Common myeloid progenitor, CD34-positive (primary cell): ENCODE measurements around the gene ZNF737. TPM values are rescaled to one million over a fixed set of nuclear protein-coding genes. Genes with fewer than 3 reads are reported as not detected.
"Not testable (repeated sequence)": the region's sequence is repeated elsewhere in the genome, so short reads cannot be mapped to it uniquely, and the experiment has no call there.

Source experiments
- CTCF ChIA-PET: fragments of 350-600 bp; sonication (Branson Sonifier 250); formaldehyde crosslinking; loops from one replicate; lab custom pipeline; 2021; ENCODE audit warnings: antibody characterized with exemption; lab: Charles Lee
- POLR2A ChIA-PET: fragments of 350-600 bp; sonication (Branson Sonifier 250); formaldehyde crosslinking; loops from one replicate; lab custom pipeline; 2021; ENCODE audit warnings: antibody characterized with exemption; lab: Charles Lee
- DNase-seq, 3 donors: peaks; one replicate each; pipeline versions ENCODE4 v3.0.0 to v3.0.0-alpha.2; 2013
- H3K27ac ChIP-seq, 2 experiments: 1 replicate in 1 of 2; 2 replicates in 1 of 2; pipeline ENCODE4 v1.7.0; 2013; ENCODE audit warnings: inconsistent platforms in 2 of 2, low read length in 2 of 2, mild to moderate bottlenecking in 2 of 2, low read depth in 1 of 2, moderate library complexity in 1 of 2; ENCODE audit not compliant: severe bottlenecking in 2 of 2, insufficient read depth in 1 of 2, poor library complexity in 1 of 2
- H3K27me3 ChIP-seq, 5 experiments: replicated peaks in 2 of 5; 1 replicate in 3 of 5; 2 replicates in 2 of 5; pipeline versions ENCODE4 v1.6.1 to v1.7.0; 2013; ENCODE audit warnings: low read length in 4 of 5, mild to moderate bottlenecking in 2 of 5, moderate library complexity in 2 of 5, inconsistent platforms in 1 of 5; ENCODE audit not compliant: insufficient read depth in 5 of 5, control insufficient read depth in 4 of 5
- H3K36me3 ChIP-seq, 4 experiments: 1 replicate in 2 of 4; 2 replicates in 2 of 4; pipeline versions ENCODE4 v1.6.1 to v1.7.0; 2013; ENCODE audit warnings: low read length in 3 of 4, control low read depth in 1 of 4, mild to moderate bottlenecking in 1 of 4; ENCODE audit not compliant: control insufficient read depth in 4 of 4, insufficient read depth in 4 of 4
- H3K4me1 ChIP-seq, 4 experiments: 1 replicate in 3 of 4; 2 replicates in 1 of 4; pipeline versions ENCODE4 v1.6.1 to v1.7.1; 2013; ENCODE audit warnings: low read length in 3 of 4, mild to moderate bottlenecking in 3 of 4, control low read depth in 1 of 4, inconsistent platforms in 1 of 4, moderate library complexity in 1 of 4; ENCODE audit not compliant: control insufficient read depth in 4 of 4, insufficient read depth in 4 of 4; ENCODE audit errors: control extremely low read depth in 1 of 4
- H3K4me3 ChIP-seq, 7 experiments: 1 replicate in 4 of 7; 2 replicates in 3 of 7; pipeline versions ENCODE4 v1.5.1 to v1.7.0; 2013; ENCODE audit warnings: mild to moderate bottlenecking in 7 of 7, low read length in 6 of 7, moderate library complexity in 6 of 7, inconsistent platforms in 2 of 7, low read depth in 2 of 7, control low read depth in 1 of 7; ENCODE audit not compliant: insufficient read depth in 4 of 7, control insufficient read depth in 1 of 7; ENCODE audit errors: extremely low read depth in 1 of 7
- H3K9me3 ChIP-seq, 5 experiments: 1 replicate in 4 of 5; 2 replicates in 1 of 5; pipeline versions ENCODE4 v1.6.1 to v1.7.1; 2013; ENCODE audit warnings: low read length in 4 of 5, mild to moderate bottlenecking in 2 of 5, inconsistent platforms in 1 of 5, low read depth in 1 of 5, moderate library complexity in 1 of 5; ENCODE audit not compliant: control insufficient read depth in 4 of 5, insufficient read depth in 2 of 5; ENCODE audit errors: control extremely low read depth in 1 of 5
- WGBS: methylation state at CpG from one replicate; pipeline ENCODE4 v1.1.5; 2013; ENCODE audit not compliant: insufficient coverage; 5-methylcytosine and 5-hydroxymethylcytosine counted together
- polyA plus RNA-seq: library from polyadenylated mRNA; unstranded; fragments of 120-200 nt; gene quantifications from one replicate; pipeline ENCODE4 v1.2.1, GENCODE V29; 2013

ZNF737 gene
- polyA plus RNA-seq, result 9.8 TPM

GRCh38 chr19:20565321-20566018, at the start of gene ZNF737:
Gene ZNF737 (minus strand): TSS chr19:20565781. CDS start chr19:20565640, 141 bp downstream.
- 0% methylated on average over 28 of the region's 28 CpGs for WGBS
- peaks cover 0 to 53% (median 43%) of the 10 kb centered on the region in 5 experiments for H3K9me3 ChIP-seq
- peak within 1 kb of the TSS; percentile 58 to 87 for H3K27ac ChIP-seq
- CTCF ChIA-PET, result interaction anchor here (0.5 kb wide), 1 partner anchor 591 kb away, joined by 3 read pairs; no protein-coding TSS in a partner anchor
- H3K4me3 ChIP-seq, result peak within 1 kb of the TSS; percentile 76 to 90 (median 86)
- H3K36me3 ChIP-seq, result peaks cover 2 to 29% (median 12%) of the 10 kb centered on the region in 4 experiments
- no peaks in the 10 kb centered on the region for H3K27me3 ChIP-seq
- peak; percentile 96 to 99 (median 98) for DNase-seq
- POLR2A ChIA-PET, result interaction anchor here (0.9 to 1.5 kb wide), 3 partner anchors 96 to 358 kb away, joined by 3 to 5 read pairs (median 4); partner anchors contain the start of genes ZNF626 and ZNF85
- peaks cover 0 to 8% (median 4%) of the 10 kb centered on the region in 4 experiments for H3K4me1 ChIP-seq

GRCh38 chr19:20614971-20615370, 49.4 kb upstream of the ZNF737 start:
- H3K27ac ChIP-seq, POLR2A ChIA-PET, H3K4me3 ChIP-seq, H3K27me3 ChIP-seq, H3K36me3 ChIP-seq, DNase-seq, H3K4me1 ChIP-seq: not testable (repeated sequence)
- WGBS, result 94% methylated on average over 3 of the region's 4 CpGs
- H3K9me3 ChIP-seq, result peaks cover 5 to 41% (median 25%) of the 10 kb centered on the region in 5 experiments
- CTCF ChIA-PET, result interaction anchor here (1.1 kb wide), 1 partner anchor 12 kb away, joined by 3 read pairs; no protein-coding TSS in a partner anchor

- ChIA-PET CTCF (no interaction called here), POLR2A (no interaction called here)
- no peak for DNase-seq
- Histone ChIP-seq H3K4me1 (no peaks in the 10 kb centered on the region), H3K9me3 (peaks cover 5 to 45% (median 25%) of the 10 kb centered on the region in 5 experiments), H3K27me3 (no peaks in the 10 kb centered on the region), H3K4me3 (peak overlapping the region in 1 of 7 experiments; percentile 38), H3K36me3 (no peaks in the 10 kb centered on the region), H3K27ac (no peak overlapping the region)
- 33% methylated on average over 4 of the region's 5 CpGs for WGBS
Measured at GRCh38 chr19:20612711-20613316, 47.2 kb upstream of the ZNF737 start.

GRCh38 chr19:20611866-20612265, 46.3 kb upstream of the ZNF737 start:
- Histone ChIP-seq H3K4me1 (no peaks in the 10 kb centered on the region), H3K27ac (no peak overlapping the region), H3K9me3 (peaks cover 5 to 38% (median 20%) of the 10 kb centered on the region in 5 experiments), H3K36me3 (no peaks in the 10 kb centered on the region), H3K4me3 (no peak overlapping the region), H3K27me3 (no peaks in the 10 kb centered on the region)
- ChIA-PET CTCF (no interaction called here), POLR2A (no interaction called here)
- no peak for DNase-seq
- 98% methylated on average over 6 of the region's 6 CpGs for WGBS

GRCh38 chr19:20607943-20608342, 42.4 kb upstream of the ZNF737 start:
- Histone ChIP-seq H3K4me1 (no peaks in the 10 kb centered on the region), H3K27ac (no peak overlapping the region), H3K4me3 (no peak overlapping the region), H3K27me3 (no peaks in the 10 kb centered on the region), H3K9me3 (peaks cover 12 to 44% (median 18%) of the 10 kb centered on the region in 5 experiments), H3K36me3 (no peaks in the 10 kb centered on the region)
- 100% methylated on average over 1 of the region's 1 CpG for WGBS
- CTCF ChIA-PET, result no interaction called here
- POLR2A ChIA-PET, result no interaction called here
- no peak for DNase-seq

- no peak overlapping the region for H3K27ac ChIP-seq
- ChIA-PET CTCF (no interaction called here), POLR2A (no interaction called here)
- H3K27me3 ChIP-seq, result no peaks in the 10 kb centered on the region
- no peak overlapping the region for H3K4me3 ChIP-seq
- no peaks in the 10 kb centered on the region for H3K4me1 ChIP-seq
- peaks cover 7 to 69% (median 30%) of the 10 kb centered on the region in 4 experiments for H3K36me3 ChIP-seq
- no peak for DNase-seq
- H3K9me3 ChIP-seq, result peaks cover 1 to 81% (median 50%) of the 10 kb centered on the region in 5 experiments
Measured at GRCh38 chr19:20558571-20558970, 7.0 kb downstream of the ZNF737 start.

- POLR2A ChIA-PET, result no interaction called here
- Histone ChIP-seq H3K4me1 (no peaks in the 10 kb centered on the region), H3K9me3 (peaks cover 1 to 85% (median 50%) of the 10 kb centered on the region in 5 experiments), H3K36me3 (peaks cover 9 to 70% (median 32%) of the 10 kb centered on the region in 4 experiments), H3K4me3 (no peak overlapping the region), H3K27ac (no peak overlapping the region), H3K27me3 (no peaks in the 10 kb centered on the region)
- DNase-seq, result no peak
- no CpG with 5 or more reads among the region's 4 CpGs for WGBS
- CTCF ChIA-PET, result no interaction called here
Measured at GRCh38 chr19:20558011-20558410, 7.6 kb downstream of the ZNF737 start.
